GM21381 (cell line): ENCODE data around the gene LRRC74B.
"Not testable (repeated sequence)": the region's sequence is repeated elsewhere in the genome, so short reads cannot be mapped to it uniquely, and the experiment has no call there.

Experiments used
- ATAC-seq: cut with Tn5 transposase; IDR thresholded peaks from one replicate; pipeline ENCODE4 v1.9.1; 2021; ENCODE audit warnings: mild to moderate bottlenecking, moderate library complexity; ENCODE audit not compliant: unreplicated experiment

The LRRC74B gene

DNA sequence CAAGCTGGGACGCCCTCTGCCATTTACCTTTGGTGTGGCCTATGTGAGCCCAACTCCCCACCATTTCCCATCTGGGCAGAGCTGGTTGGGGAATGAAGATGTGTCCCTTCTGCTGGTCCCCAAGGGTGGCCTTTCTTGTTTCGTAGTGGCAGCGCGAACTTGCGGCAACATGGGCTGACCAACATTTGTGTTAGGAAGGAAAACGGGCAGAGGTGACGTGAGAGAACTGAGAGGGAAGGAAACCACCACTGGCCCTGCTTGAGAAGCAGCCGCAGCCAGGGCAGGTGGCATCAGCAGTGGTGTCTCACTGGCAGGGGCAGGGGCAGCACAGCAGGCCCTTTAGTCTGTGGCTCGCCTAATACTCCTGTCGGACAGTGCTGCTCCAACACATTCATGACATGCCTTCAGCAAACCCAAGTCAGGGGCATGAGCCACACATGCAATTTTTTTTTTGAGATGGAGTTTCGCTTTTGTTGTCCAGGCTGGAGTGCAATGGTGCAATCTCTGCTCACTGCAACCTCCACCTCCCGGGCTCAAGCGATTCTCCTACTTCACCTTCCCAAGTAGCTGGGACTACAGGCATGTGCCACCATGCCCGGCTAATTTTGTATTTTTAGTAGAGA lies 29.9 kb downstream of the LRRC74B start:
- ATAC-seq: no peak

DNA sequence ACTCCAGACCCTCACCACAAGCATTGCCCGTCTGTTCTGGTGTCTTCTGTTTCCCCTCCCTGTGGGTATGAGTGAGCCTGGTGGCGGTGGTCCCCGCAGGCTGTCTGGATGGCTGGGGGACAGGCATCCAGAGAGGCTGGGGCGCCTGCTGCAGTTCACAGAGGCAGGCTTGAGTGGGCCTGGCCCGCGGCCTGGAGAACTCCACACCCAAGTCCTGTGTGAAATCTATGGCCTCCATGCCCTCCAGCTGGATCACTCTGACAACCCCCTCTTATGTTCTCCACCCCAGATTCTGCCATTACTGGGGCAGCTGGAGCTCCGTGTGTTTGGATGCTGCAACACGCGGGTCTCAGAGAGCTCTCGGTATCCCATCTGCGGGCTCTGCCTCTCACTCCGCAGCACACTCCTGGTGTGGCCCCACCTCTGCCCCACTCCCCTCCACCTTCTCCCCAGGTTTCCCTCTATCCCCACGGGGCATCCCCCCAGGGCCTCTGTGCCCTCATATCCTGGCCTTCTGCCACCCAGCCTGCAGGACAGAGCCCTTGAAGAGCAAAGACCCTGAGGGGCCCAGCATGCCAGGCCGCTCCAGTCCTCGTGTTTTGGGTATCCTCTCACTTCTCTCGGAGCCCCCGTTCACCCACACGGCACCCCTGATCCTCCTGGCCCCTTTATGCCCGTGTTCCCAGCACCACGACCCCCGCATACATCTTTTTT lies 31.3 kb downstream of the LRRC74B start:
- ATAC-seq: no peak

DNA sequence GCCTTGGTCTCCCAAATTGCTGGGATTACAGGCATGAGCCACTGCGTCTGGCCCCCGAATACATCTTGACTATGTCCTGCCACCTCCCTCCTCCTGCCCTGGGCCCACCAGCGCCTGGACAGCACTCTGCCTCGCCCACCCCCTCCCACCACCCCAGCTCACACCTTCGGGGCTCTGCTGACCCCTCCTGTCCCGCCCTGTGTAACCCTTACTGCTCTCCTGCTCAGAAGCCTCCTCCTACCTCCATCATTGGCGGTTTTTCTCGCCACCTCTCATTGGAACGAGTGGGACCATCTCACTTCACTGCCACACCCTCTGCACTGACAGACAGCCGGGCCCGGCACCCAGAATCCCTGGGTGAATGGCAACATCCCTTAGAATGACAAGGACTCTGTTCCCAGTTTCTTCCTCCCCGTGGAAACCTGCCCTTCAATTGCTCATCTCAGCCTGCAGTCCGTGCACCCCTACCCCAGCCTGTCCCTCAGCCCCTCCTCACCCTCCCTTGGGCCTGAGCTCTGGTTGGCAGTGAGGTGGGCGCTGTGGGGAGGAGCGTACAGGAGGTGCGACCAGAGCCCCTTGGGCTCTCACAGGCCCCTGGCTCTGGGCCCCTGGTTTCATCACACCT lies 32.2 kb downstream of the LRRC74B start:
- ATAC-seq: no peak

DNA sequence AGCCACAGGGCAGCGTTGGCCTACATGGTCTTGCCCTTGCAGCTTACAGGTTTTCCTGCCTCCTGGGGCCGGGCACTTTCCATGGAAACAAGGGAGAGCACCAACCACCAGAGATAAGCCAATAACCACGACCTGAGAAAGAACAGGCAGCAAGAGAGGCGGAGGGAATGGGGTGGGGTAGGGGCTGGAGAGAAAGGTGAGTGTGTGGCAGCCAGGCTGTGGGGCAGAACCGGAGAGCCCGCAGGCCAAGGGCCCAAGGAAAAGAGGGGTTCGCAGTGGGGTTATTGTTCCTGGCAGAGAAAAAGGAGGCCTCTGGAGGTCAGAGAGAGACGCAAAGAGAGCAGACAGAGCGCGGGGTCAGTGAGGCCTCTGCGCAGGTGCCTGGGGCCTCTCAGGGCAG lies 33.2 kb downstream of the LRRC74B start:
- ATAC-seq: no peak

DNA sequence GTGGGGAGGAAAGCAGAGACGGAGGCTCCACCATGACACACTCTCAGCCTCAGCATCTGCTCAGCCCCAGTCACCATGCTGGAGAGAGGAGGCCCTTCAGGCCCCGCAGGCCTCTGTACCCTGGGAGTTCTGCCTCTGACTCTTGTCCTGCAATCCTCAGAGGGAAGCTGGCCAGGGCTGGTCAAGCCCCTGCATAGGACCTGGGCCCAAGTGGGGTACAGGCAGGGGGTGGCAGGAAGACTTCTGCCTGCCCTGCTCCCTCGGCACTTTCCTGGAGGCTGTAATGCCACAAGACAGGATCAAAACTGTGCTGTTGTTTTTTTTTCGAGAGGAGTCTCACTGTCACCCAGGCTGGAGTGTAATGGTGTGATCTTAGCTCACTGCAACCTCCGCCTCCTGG lies 33.7 kb downstream of the LRRC74B start:
- ATAC-seq: no peak

DNA sequence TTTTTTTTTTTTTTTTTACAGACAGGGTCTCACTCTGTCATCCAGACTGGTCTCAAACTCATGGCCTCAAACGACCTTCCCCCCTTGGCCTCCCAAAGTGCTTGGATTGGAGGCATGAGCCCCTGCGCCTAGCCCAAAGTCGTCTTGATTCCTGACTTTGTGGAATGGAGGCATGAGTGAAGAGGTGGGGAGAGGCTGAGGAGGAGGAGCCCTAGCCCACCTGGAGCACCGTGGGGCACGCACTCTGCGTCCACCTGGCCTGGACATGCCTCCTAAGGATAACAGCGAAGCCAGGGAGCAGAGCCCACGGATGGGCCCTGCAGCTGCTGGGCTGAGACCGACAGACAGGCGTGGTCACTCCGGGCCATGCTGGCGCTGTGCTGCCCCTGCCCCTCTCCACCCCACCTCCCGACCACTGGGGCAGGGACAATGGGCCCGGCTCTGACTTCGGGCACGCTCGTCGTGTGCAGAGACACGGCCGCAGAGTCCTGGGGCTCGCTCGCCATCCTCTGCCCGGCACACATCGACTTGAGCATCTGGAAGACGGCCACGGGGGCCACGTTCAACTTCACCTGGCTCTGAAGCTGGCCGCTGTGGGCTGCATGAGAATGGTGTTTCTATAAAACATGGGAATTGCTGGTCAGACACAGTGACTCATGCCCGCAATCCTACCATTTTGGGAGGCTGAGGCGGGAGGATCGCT lies 34.8 kb downstream of the LRRC74B start:
- no peak for ATAC-seq

DNA sequence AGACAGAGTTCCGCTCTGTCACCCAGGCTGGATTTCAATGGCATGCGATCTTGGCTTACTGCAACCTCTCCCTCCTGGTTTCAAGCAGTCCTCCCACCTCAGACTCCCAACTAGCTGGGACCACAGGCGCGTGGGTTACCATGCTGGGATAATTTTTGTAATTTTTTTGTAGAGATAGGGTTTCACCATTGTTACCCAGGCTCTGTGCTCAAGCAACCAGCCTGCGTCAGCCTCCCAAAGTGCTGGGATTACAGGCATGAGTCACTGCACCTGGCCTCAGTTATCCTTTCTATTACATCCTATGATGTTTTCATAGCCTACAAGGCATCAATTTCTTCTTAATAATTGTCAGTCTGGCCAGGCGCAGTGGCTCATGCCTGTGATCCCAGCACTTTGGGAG lies 36.5 kb downstream of the LRRC74B start:
- ATAC-seq: no peak

DNA sequence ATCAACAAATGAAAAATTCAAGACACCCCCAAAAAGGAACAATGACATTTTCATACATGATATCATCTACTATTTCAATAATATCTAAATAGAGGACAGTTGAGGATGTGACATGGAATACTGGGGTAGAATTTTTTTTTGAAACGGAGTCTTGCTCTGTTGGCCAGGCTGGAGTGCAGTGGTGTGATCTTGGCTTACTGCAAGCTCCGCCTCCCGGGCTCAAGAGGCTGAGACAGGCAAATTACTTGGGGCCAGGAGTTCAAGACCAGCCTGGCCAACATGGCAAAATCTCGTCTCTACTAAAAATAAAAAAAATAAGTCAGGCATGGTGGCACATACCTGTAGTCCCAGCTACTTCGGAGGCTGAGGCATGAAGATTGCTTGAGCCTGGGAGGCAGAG lies 41.4 kb downstream of the LRRC74B start:
- ATAC-seq: no peak

DNA sequence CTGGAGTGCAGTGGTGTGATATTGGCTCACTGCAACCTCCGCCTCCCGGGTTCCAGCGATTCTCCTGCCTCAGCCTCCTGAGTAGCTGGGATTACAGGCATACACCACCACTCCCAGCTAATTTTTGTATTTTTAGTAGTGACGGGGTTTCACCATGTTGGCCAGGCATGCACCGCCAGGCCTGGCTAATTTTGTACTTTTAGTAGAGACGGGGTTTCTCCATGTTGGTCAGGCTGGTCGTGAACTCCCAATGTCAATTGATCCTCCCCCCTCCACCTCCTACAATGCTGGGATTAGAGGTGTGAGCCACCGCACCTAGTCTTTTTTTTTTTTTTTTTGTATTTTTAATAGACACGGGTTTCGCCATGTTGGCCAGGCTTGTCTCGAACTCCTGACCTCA lies 42.2 kb downstream of the LRRC74B start:
- not testable (repeated sequence) for ATAC-seq

DNA sequence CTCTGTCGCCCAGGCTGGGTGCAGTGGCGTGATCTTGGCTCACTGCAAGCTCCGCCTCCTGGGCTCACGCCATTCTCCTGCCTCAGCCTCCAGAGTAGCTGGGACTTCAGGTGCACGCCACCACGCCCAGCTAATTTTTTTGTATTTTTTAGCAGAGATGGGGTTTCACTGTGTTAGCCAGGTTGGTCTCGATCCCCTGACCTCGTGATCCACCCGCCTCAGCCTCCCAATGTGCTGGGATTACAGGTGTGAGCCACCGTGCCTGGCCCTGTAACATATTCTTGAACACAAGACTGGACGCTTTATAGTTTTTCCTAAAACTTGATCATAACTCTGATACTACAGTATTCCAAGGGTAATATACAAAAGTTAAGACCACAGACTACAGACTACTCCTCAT lies 45.5 kb downstream of the LRRC74B start:
- not testable (repeated sequence) for ATAC-seq

DNA sequence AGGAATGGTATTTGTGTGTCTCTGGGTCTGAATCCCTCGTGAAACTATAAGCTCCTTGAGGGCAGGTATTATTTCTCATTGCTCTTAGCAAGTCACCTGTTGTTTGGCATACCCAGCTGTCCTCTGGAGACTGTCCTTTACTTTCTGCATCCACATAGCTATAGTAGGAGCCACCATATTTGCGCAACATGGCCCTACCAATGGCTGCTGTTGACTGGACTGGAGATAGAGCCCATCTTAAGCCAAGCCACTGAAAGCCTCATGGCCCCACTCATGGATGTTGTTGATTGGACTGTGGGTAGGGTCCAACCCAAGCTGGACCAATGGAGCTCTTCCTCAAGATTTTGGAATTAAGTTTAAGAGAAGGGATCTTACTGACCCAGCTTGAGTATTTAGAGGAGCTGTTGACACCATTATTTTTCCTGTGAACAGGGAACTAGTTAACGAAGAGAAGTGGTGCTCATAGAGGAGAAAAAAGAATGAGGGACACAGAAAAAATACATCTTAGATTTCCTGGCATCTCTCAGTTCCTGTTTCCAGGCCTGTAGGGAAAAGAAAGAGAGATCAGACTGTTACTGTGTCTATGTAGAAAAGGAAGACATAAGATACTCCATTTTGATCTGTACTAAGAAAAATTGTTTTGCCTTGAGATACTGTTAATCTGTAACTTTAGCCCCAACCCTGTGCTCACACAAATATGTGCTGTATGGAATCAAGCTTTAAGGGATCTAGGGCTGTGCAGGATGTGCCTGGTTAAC lies 47.2 kb downstream of the LRRC74B start:
- ATAC-seq: no peak

DNA sequence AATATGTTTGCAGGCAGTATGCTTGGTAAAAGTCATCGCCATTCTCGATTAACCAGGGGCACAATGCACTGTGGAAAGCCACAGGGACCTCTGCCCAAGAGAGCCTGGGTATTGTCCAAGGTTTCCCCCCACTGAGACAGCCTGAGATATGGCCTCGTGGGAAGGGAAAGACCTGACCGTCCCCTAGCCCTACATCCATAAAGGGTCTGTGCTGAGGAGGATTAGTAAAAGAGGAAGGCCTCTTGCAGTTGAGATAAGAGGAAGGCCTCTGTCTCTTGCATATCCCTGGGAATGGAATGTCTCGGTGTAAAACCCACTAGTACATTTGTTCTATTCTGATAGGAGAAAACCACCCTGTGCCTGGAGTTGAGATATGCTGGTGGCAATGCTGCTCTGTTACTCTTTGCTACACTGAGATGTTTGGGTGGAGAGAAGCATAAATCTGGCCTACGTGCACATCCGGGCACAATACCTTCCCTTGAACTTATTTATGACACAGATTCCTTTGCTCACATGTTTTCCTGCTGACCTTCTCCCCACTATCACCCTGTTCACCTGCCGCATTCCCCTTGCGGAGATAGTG lies 47.9 kb downstream of the LRRC74B start:
- not testable (repeated sequence) for ATAC-seq

DNA sequence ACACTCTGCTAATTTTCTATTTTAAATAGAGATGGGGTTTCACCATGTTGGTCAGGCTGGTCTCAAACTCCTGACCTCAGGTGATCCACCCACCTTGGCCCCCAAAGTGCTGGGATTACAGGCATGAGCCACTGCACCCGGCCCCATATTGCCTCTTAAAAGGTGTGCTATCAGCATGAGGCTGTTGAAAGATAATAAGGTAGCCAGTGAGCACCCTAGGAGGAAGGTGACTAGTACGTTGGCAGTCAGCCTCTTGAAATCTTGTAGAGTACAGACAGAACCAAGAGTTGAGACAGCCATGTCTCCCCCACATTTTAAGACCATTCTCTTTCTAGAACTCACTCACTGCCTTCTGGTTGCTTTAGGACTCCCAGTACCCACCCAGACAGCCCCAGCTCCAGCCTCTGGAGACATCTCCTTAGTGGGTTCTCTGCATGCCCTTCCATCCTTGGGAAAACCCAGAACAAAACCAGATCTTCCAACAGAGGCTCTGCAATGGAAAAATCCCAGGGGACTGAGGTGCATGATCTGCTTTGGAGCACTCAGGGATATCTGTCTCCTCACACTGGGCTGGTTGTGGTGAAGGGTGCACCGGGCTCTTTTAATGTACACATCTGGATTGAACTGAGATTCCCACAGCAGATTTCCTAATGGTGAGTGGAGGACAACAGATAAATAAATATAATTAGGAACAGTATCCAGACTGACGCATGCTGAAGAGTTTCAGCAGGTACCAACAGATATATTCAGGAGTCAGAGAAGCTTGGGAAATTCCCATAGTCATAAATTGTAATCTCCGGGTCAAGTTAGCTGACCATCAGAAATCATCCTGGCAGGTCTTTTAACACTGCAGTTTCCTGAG lies 49.4 kb downstream of the LRRC74B start:
- no peak for ATAC-seq

DNA sequence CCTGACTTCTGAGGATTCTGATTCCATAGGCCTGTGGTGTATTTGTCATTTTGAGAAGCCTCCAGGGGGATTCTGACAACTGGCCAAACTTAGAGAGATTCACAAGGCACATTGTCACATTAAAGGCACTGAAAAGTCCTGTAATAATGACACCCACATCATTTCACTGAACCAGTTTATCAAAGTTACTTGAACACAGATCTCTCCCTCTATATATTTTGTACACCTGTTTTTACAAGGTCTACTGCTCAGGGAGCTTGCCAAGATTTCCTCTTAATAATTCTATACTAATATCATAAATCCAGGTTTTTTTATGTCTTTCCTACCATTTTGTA lies 50.0 kb downstream of the LRRC74B start:
- no peak for ATAC-seq

DNA sequence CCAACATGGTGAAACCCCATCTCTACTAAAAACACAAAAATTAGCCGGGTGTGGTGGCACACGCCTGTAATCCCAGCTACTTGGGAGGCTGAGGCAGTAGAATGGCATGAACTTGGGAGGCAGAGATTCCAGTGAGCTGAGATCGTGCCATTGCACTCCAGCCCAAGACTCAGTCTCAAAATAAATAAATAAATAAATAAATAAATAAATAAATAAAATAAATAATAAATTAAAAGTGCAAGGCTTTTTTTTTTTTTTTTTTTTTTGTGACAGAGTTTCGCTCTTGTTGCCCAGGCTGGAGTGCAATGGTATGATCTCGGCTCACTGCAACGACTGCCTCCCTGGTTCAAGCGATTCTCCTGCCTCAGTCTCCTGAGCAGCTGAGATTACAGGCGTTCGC lies 51.1 kb downstream of the LRRC74B start:
- not testable (repeated sequence) for ATAC-seq

DNA sequence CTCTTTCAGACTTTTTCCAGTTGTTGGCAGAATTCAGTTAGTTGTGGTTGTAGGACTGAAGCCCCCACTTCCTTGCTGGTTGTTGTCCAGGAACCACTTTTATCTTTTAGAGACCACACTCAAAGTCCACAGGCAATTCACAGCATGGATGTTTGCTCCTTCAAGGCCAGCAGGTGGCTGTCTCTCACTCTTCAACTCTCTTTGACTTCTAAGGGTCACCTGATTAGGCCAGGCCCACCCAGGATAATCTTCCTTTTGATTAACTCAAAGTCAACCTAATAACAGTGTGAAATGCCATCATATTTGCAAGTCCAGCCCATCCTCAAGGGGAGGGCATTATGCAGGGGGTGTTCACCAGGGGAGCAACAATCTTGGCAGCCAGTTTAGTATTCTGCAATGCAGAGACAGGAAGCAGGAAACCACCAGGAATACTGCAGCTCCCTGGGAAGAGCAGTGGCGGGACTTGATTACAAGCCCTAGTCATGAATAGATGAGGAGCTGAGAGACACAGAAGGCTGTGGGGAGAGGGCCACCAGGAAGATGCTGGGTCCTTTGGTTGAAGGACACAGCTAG lies 52.4 kb downstream of the LRRC74B start:
- no peak for ATAC-seq

DNA sequence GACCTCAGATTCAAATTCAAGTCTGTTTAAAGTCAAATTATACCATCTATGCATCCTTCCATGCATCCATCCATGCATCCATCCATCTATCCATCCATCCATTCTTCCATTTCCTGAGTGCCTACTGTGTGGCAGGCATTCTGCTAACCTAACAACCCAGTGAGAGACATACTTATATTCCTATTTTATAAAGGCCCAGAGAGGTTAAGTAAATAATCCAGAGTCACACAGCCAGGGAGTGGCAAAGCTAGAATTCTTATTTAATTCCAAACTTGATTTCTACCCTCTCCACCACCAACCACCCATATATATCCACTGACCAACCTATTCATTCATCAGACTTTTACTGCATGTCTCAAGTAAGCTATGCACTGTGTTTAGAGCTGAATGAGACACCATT lies 53.8 kb downstream of the LRRC74B start:
- ATAC-seq: no peak

DNA sequence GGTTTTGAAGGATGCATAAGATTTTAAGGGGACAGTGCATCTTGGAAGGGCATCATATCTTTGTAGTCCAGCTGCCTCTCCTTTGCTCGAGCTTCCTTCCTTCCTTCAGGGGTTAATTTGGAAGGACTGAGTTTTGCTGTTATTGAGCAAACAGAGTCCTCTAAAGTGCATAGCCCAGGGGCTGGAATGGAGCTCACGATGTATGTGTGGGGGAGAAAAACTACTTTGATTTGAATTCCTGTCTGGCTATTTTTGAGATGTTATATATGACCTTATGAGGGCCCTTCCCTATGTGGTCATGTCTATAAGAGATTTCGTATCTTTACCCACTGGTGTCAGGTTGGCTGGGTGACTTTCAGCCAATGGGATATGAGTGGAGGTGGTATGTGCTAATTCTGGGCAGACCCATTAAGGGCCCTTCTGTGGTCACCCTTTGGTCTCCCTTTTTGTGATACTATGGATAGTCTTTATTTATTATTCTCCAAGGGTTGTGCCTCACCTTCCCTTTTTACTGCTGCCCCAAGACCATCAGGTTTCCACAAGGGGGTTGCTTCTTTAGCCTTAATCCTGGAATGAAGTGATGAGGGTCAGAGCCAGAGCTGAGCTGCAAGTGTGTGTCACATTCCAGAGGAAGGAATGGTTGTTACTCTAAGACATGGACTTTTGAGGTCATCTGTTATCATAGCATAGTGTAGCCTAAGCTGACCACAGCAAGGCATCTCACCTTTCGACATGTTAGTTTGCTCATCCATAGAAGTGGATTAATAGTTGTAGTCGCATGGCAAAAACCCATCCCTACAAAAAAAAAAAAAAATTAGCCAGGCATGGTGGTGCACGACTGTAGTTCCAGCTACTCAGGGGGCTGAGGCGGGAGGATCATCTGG lies 54.6 kb downstream of the LRRC74B start:
- no peak for ATAC-seq
